ENCODE results near the gene ATXN1.

Gene ATXN1

GRCh38 chr6:16659466-16660156 is 101.6 kb downstream of the ATXN1 start (continued):
- TF ChIP-seq ARNTL (CRISPR knock-in tag; IDR thresholded peaks at IDR 0.05; ENCODE audit: borderline replicate concordance, low read depth) (no peak), ZFP30 (CRISPR knock-in tag; IDR thresholded peaks at IDR 0.05) (no peak)

- no peak for TF ChIP-seq ZNF8 (CRISPR knock-in tag; IDR thresholded peaks at IDR 0.05)
- ATAC-seq: no peak
Measured at GRCh38 chr6:16658348-16659034, 102.8 kb downstream of the ATXN1 start.

- TF ChIP-seq OSR1 (CRISPR knock-in tag; IDR thresholded peaks at IDR 0.05): no peak
- no peak for TF ChIP-seq CSRNP3 (CRISPR knock-in tag; IDR thresholded peaks at IDR 0.05)
- no peak for TF ChIP-seq ZNF70 (CRISPR knock-in tag; IDR thresholded peaks at IDR 0.05)
- TF ChIP-seq RARB (CRISPR knock-in tag; IDR thresholded peaks at IDR 0.05): no peak
- TF ChIP-seq PPARA (CRISPR knock-in tag; IDR thresholded peaks at IDR 0.05; ENCODE audit: borderline replicate concordance): no peak
- no peak for TF ChIP-seq ZC3H10 (CRISPR knock-in tag; IDR thresholded peaks at IDR 0.05)
- TF ChIP-seq TOX (CRISPR knock-in tag; IDR thresholded peaks at IDR 0.05; ENCODE audit: borderline replicate concordance): no peak
- no peak for TF ChIP-seq ISL1 (CRISPR knock-in tag; IDR thresholded peaks at IDR 0.05)
- no peak for TF ChIP-seq ZNF8 (CRISPR knock-in tag; IDR thresholded peaks at IDR 0.05)
- no peak for TF ChIP-seq PATZ1 (CRISPR knock-in tag; IDR thresholded peaks at IDR 0.05; ENCODE audit: borderline replicate concordance)
- no peak for TF ChIP-seq POU6F1 (CRISPR knock-in tag; IDR thresholded peaks at IDR 0.05; ENCODE audit: borderline replicate concordance, low read depth)
- TF ChIP-seq ZNF565 (CRISPR knock-in tag; conservative IDR thresholded peaks at IDR 0.05; ENCODE audit: low read depth): no peak
- ATAC-seq: no peak
Measured at GRCh38 chr6:16657768-16658167, 103.5 kb downstream of the ATXN1 start.

- ATAC-seq: no peak
- TF ChIP-seq CSDC2 (CRISPR knock-in tag; IDR thresholded peaks at IDR 0.05): no peak
- TF ChIP-seq ARNTL (CRISPR knock-in tag; IDR thresholded peaks at IDR 0.05; ENCODE audit: borderline replicate concordance, low read depth): no peak
- no peak for TF ChIP-seq TOX (CRISPR knock-in tag; IDR thresholded peaks at IDR 0.05; ENCODE audit: borderline replicate concordance)
- no peak for TF ChIP-seq ZFP3 (CRISPR knock-in tag; IDR thresholded peaks at IDR 0.05)
- TF ChIP-seq ZNF70 (CRISPR knock-in tag; IDR thresholded peaks at IDR 0.05): no peak
- TF ChIP-seq GLIS3 (CRISPR knock-in tag; IDR thresholded peaks at IDR 0.05): no peak
- no peak for TF ChIP-seq CSRNP3 (CRISPR knock-in tag; IDR thresholded peaks at IDR 0.05)
Measured at GRCh38 chr6:16656451-16656850, 104.8 kb downstream of the ATXN1 start.

- TF ChIP-seq TCF4 (CRISPR knock-in tag; IDR thresholded peaks at IDR 0.05; ENCODE audit: borderline replicate concordance) (no peak), ZC3H10 (CRISPR knock-in tag; IDR thresholded peaks at IDR 0.05) (no peak), OSR1 (CRISPR knock-in tag; IDR thresholded peaks at IDR 0.05) (no peak), GLIS3 (CRISPR knock-in tag; IDR thresholded peaks at IDR 0.05) (no peak), SNAI2 (CRISPR knock-in tag; IDR thresholded peaks at IDR 0.05) (no peak), TOX (CRISPR knock-in tag; IDR thresholded peaks at IDR 0.05; ENCODE audit: borderline replicate concordance) (no peak), RARB (CRISPR knock-in tag; IDR thresholded peaks at IDR 0.05) (no peak), ZNF70 (CRISPR knock-in tag; IDR thresholded peaks at IDR 0.05) (no peak), CSRNP3 (CRISPR knock-in tag; IDR thresholded peaks at IDR 0.05) (no peak), POU6F1 (CRISPR knock-in tag; IDR thresholded peaks at IDR 0.05; ENCODE audit: borderline replicate concordance, low read depth) (no peak), CSDC2 (CRISPR knock-in tag; IDR thresholded peaks at IDR 0.05) (no peak)
- ATAC-seq: no peak
Measured at GRCh38 chr6:16654701-16655100, 106.6 kb downstream of the ATXN1 start.
